NCI-H146 (cell line): Measurements from ENCODE around the gene SLC35F3.

Experiments used
- DNase-seq: peaks from one replicate; lab custom pipeline; 2025; lab: John Stamatoyannopoulos, UW

SLC35F3 gene

DNA sequence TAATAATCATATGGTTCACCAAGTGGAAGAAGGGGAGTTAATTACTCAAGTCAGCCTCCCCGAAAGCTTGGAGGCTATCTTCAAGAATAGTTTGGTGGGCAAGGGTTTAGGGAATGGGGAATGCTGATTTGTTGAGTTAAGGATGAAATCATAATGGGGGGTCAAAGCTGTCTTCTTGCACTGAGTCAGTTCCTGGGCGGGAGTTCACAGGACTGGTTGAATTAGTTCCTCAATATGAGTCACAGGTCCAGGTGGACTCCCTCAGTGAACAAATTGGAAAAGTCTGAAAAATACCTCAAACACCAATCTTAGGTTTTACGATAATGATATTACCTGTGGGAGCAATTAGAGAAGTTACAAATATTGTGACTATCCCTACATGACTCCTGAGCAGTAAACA is 353.6 kb downstream of the SLC35F3 start:
- DNase-seq = no peak

DNA sequence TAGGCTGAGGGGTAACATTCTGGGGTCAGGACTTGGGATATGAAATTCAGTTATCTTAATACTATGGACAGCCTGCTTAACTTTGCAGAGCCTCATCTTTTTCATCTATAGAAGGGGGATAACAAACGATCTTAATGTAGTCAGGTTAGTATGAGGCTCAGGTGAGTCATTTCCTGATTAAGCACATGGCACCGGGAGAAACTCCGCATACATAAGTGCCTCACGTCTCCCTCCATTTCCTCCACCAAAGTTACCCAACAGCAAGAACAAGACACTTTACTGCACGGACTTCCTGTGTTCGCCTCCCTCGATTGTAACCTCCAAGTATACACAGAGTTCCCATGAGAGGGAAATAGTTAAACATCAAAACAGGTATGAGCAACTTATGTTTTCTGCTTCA is 356.1 kb downstream of the SLC35F3 start:
- no peak for DNase-seq

DNA sequence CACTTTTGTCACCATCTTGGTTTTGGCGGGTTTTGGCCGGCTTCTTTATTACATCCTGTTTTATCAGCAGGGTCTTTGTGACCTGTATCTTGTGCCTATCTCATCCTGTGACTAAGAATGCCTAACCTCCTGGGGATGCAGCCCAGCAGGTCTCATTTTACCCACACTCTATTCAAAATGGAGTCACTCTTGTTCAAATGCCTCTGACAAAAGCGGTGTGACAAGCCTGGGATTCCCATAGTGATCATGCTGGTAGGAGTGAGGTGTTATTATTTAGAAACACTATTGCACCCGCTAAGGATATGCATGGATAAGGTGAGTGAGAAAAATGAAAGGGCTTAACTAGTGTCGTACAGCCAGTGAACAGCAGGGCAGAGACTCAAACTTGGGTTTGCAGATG is 357.1 kb downstream of the SLC35F3 start:
- no peak for DNase-seq

DNA sequence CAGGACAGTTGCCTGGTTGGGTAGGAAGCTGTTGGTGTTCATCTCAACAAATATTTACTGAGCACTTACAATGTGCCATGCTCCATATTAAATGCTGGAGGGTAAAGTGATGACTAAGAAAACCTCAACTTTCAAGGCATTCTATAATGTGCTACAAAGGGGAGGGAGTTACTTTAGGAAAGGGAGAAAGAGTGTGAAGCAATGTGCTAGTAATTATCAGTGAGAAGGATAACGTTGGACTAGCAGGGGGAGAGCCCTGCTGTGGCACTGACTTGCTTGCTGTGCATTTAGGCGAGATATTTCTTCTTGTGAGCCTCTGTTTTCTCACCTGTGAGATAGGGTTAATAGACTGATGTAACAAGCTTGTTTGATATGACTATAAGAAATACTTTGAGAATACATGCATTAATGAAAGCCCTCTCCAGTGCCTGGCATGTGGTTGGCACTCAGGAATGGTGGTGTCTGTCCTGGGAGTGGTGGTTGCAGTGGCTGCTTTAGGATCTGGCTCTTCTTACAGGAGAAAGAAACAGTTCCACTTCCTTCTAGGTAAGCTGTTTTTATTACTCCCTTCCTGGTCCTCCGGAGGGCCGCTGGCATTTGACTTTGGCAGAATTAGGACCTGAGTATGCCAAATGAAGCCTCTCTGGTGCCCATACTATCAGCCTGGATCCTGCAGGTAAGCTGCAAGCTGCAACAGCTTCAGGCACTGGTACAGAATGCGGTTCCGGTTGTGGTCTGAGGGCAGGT is 357.7 kb downstream of the SLC35F3 start:
- no peak for DNase-seq

DNA sequence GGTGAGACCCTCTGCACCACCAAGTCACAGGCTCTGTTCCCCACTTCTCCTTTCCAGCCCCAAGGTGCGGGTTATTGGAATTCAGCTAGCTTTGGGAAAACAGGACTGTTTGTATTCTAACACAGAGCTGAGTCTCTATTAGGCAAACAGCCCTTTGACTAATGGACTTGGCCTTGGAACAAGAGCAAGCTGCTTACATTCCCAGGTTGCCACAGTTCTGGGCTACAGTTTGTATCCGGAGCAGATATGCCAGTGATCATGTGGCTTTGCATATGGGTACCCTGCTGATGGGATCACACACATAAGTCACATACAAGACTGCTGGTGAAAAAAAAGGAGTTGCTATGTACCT is 358.3 kb downstream of the SLC35F3 start:
- no peak for DNase-seq

DNA sequence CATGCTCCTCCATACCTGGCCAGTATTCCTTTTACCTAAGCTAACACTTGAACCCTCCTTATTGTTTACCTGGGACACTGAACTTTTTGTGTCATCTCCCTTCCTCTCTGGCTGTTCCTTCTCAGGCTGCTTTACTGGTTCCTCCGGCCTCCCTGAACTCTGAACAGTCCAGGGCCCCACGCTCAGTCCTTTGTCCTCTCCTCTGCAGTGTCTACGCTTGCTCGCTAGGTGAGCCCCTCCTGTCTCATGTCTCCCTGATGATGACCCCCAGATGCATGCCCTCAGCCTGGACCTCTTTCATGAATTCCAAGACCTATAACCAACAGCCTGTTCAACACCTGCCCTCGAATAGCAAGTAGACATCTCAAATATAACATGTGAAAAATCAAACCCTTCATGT is 360.4 kb downstream of the SLC35F3 start:
- DNase-seq = no peak

DNA sequence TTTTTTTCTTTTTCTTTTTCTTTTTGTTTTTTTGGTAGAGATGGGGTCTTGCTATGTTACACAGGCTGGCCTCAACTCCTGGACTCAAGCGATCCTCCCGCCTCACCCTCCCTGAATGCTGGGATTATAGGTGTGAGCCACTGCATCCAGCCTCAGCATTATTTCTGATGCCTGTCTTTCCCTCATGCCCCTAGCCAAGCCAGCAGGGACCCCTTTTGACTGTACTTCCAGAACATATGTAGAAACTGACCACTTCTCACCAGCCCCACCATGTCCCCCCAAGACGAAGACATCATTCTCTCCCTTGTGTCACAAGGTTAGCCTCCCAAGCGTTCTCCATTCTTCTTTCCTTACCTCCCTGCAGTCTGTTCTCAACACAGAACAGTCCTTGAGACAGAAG is 360.8 kb downstream of the SLC35F3 start:
- DNase-seq = no peak

DNA sequence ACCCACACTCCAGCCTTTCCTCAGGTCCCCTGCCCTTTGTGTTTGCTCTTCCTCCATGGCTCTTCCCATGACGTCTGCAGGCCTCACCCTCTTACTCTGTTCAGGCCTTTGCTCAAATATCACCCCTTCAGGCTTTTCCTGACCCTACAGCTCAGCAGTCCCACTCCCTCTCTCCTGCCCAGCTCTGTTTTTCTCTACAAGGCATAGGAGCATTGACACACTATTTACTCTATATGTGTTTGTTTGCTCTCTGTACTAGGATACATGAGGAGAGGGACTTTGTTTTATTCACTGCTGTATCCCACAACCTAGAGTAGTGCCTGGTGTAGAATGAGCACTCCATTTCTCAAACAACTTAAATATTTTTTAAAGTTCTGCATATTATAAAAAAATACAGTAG is 361.4 kb downstream of the SLC35F3 start:
- no peak for DNase-seq

DNA sequence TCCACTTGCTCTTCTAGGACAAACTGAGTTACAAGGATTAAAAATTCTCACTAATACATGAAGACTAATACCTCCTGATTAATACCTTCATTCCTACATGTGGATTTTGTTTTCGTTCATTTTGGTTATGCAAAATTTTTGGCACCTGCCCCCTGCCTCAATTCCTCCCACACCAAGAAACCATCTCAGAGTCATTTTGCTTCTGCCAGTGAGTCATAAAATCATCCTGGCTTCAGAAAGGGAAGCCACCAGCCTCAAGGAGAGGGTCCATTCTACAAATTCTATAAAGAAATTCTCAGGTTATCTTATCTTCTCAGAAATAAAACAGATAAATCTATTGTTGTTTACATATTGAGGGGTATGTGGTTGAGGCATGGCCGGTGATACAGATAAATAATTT is 365.6 kb downstream of the SLC35F3 start:
- no peak for DNase-seq

DNA sequence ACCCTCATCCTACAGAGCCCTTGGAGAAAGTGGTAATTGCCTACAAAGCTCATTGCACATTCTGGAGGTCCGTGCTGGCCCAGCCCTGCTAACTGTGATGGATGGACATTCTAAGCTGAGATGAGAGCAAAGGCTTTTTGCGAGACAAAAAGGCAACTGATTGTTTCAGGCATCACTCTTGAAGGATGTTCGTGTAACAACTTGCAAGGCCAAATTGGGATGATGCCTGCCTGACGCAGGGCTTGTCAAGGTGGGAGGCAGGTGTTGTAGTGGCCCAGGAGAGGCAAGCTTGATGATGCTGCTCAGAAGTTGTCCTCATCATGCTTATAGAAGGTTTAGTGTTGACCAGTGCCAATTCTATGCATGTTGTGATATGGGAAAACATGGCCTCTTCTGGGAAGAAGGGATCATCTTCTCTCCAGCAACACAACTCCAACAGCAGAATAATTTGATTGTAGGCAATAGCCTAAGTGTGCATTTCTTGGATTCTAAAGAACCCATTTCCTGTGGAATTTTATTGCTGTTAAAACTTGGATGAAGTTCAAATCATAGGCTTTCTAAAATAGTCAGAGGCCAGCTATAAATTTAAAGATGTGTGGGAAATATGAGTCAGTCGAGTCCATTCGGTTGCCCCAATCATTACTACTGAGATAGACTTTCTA is 366.2 kb downstream of the SLC35F3 start:
- no peak for DNase-seq

DNA sequence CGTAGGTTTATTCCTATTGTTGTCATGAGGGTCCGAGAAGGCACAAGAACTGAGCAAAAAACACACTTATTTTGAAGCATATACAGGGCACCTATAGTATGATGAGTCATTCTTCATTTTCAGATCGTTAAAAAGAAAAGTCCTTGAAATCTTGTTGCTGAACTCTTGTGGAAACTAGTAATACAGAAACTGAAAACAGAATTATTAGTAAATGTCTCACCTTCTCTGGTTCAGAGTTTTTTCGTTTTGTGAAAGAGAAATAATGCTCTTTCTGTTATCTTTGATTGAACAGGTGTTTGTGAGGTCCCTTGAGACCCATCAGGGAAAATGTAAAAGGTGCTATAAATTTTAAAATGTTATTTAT is 366.7 kb downstream of the SLC35F3 start:
- no peak for DNase-seq

DNA sequence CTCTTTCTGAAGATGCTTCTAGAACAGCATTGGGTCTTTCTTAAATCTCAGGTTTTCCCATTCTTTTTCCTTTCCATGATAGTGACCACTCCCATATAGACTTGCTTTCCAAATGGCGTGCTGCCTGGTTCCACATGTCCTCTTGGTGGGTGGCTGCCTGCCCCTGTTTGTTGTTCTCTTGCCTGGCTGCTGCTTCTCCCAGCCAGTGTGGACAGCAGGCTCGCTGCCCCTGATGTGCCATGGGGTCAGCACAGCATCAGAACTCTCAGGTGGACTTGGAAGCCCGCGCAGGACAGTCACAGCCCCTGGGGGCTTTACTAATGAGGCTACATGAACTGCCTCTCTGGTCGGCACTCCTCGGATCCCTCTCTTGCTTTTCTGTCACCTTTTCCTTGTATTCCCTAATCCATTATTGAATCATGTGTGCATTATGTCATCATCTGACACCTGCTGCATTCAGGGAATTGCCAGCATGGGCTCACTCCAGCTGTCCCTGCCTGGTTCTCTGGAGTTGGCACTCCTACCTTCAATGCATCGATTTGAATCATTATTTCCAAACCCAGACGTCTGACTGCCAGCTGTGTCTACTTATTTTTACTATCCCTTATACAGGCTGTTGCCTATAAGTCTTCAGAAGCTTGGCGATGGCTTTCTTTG is 368.3 kb downstream of the SLC35F3 start:
- no peak for DNase-seq

DNA sequence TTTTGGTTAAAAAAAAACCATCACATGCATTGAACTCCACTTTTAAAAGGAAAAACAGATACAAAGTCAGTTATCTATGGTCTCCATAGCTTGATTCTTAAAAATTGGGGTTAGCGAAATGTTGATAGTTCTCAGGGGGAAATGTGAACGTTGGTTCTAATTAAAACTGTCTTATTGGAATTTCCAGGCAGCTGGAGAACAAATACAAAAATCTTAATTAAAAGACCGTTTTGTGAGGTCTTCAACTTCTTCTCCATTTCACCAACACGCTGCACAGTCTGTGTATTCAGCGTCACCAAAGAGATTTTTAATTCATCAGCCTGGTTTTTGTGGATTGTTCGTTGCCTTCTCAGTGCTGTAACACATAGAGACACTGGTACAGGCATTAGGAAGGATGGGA is 369.5 kb downstream of the SLC35F3 start:
- DNase-seq = no peak

DNA sequence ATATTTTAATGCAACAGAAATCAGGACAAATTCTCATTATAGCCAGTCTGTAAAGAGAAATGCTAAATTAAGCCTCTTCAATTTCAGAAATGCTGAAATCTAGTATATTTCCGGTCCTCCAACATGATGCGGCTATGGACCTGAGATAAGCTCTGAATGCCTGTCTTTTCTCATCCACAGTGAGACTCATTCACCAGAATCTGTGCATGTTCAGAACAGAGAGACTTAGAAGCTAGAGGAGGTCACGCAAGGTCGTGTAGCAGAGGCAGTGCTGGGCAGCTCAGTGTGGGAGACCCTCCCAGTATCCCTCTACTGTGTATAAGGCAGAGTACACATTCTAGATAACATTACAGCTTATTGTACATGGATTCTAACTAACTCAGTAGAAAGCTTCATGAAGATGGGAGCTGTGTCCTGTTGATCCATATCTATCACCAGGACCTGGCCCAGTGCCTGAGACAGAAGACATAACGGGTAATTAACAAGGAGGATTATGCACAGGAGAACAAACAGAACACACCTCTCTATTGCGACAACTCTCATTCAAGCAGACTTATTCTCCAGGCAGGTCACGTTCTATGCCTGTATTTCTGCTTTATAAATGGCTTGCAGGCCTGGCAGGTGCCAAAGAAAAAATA is 371.8 kb downstream of the SLC35F3 start:
- DNase-seq = no peak

DNA sequence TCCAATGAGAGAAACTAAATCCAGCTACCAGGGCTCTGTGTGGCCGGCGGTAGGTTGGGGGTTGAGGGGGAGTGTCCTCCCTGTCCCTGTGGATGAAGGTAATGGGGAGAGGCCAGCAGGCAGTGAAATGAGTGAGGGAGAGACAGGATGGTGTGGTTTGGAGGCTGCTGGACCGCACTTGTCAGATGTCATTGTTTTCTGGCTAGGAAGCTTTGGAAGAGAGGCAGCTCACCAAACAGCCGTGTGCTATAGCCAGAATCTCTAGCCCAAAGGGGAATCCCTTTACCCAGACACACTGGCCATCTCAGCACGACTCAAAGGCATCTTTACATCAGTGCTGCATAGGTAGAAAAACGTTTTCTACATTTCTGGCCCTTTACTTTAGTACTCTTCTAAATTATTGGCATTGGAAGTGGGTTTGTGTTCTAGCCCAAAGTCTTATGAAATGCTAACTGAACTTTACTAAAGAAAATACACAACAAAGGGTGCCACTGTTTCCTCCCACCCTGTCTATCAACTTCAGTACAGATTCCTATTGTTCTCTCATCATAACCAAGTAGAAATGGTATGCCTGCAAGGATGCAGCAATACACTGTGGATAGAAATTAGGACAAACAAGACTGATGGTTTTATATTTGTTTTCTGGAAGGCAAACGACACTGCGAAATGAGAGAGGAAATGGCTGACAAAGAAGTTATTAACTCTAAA is 372.8 kb downstream of the SLC35F3 start:
- no peak for DNase-seq

DNA sequence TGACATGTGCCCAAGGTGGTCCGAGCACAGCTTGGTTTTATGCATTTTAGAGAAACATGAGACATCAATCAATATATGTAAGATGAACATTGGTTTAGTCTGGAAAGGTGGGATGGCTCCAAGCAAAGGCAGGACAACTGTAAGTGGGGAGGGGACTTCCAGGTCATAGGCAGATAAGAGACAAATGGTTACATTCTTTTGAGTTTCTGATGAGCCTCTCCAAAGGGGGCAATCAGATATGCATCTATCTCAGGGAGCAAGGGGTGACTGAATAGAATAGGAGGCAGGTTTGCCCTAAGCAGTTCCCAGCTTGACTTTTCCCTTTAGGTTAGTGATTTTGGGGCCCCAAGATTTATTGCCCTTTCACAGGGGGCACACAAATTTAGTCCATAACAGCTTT is 374.5 kb downstream of the SLC35F3 start:
- DNase-seq = no peak

DNA sequence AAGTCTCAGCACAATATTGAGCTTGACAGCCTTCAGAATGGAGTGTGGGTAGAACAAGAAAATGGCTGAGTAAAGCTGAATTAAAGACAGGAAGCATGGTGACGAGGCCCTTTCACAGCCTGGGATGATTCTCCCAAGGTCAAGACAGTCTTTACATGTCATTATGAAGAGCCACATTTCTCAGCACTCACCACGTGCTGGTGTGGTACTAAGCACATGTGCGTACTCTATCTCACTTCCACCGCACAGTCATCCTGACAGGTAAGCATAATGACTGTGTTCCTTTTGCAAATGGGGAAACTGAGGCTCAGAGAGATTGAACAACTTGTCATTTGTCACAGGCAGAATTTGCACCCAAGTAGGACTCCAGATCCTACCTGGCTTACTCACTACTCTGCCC is 376.0 kb downstream of the SLC35F3 start:
- DNase-seq = no peak

DNA sequence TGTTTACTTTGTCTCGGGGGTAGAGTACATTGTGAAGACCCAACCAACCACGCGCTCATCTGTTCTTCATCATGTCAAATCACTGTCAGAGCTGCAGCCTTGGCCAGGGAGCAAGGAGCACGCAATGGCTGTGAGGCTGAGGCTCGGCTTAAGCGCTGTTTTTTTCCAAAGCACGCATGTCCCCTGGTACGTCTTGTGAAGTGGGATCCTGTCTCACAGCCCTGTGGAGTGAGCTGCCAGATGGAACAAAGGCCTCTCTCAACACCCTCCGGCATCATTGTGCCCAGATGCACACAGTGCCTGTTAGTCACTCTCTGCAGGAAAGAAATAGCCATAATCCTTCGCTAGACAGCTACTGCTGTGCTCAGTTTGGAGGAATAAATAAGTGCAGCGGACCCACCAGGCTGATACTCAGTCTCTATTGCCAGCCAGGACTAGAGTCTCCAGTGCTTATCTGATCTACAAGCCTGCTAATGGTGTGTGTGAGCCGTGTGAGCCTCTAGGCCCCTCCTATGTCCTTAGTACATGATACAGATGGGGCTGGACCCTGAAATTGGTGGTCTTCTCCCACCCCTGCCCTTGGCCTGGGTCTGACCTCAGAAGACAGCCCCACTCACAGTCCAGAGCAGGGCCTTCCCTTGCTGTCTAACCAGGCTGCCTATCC is 377.5 kb downstream of the SLC35F3 start:
- no peak for DNase-seq

DNA sequence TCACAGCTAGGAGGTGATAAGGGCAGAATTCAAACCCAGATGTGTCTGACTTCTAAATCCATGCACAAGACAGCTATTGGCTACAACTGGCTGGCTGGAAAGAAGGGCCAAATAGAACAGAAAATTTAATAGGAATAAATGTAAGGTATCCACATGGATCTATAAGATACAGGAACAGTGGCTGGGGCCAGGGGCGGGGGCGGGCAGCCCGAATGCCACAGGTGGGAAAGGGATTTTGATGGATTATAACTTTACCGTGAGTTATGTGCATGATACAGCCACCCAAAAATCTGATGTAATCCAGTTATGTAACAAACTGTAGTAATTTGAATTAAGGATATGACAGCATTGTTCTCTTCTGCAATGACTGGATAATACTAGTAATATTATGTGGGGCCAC is 381.7 kb downstream of the SLC35F3 start:
- DNase-seq = no peak

DNA sequence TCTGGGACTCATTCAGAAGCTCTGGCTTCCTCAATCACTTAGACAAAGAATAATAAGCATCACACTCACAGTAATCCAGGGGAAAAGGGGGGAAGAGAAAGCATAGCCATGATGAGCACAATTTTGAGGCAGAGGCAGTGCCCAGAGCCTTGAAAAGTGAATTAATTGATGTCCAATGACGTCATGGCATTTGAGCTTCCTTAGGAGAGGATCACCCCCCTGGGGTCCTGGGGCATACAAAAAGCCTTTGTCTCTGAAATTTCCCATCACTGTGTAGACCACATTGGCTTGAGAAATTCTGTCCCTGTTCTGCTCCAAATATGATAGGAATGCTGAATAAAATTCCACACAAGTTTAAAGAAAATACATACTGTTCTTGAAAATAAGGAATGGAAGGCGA is 384.5 kb downstream of the SLC35F3 start:
- DNase-seq = no peak

DNA sequence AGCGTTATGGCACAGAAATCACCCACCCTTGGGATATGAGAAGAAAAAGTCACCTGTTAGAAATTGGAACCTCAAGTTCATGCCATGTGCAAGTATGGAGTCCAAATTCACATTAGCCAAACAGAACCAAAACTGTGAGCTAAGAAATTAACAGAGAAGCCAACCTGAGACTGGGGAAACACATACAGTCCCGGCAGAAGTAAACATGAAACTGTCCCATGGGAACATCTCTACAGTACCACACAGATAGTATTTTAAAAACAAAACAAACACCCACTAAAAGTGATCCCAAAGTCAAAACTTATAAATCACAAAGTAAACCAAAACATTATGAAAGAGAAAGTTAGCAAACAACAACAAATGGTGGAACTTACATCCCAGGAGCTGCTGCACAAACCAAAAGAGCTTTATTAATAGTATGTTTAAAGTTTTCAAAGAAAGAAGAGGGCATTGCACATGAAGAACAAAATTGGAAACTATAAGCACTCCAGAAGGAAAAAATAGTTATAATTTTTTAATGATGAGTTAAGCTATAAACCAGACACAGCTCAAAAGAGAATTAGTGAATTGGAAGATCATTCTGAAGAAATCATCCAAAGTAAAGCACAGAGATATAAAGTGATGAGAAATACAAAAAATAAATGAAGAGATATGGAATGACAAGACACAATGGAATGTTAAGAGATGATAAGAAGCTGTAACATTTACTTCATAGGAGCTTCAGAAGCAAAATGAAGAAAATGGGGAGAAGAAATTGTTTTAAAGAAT is 385.2 kb downstream of the SLC35F3 start:
- DNase-seq = no peak
